AG10803 (cell line): ENCODE data around the gene UGT1A7.
"Not testable (repeated sequence)": the region's sequence is repeated elsewhere in the genome, so short reads cannot be mapped to it uniquely, and the experiment has no call there.

Experiments
- DNase-seq: peaks from one replicate; pipeline ENCODE4 v3.0.0; 2010; ENCODE audit warnings: low read depth
- H3K4me3 ChIP-seq: 2 replicates; pipeline ENCODE4 v1.5.1; 2011; ENCODE audit warnings: mild to moderate bottlenecking, low read length, control low read depth
- CTCF ChIP-seq: conservative IDR thresholded peaks from 2 replicates; pipeline ENCODE4 v1.5.1; 2011; ENCODE audit warnings: mild to moderate bottlenecking, low read length, control low read depth, inconsistent platforms

Gene UGT1A7

GRCh38 chr2:233654501-233654900 is 27.2 kb upstream of the UGT1A7 start:
- DNase-seq = no peak
- no peak for TF ChIP-seq CTCF
- no peak overlapping the region for H3K4me3 ChIP-seq

- no peak for DNase-seq
- H3K4me3 ChIP-seq = no peak overlapping the region
- no peak for TF ChIP-seq CTCF
Observed at GRCh38 chr2:233655043-233655442, 26.7 kb upstream of the UGT1A7 start.

GRCh38 chr2:233655943-233656342 is 25.8 kb upstream of the UGT1A7 start:
- DNase-seq, H3K4me3 ChIP-seq: not testable (repeated sequence)

- H3K4me3 ChIP-seq = no peak overlapping the region
- no peak for TF ChIP-seq CTCF
- no peak for DNase-seq
Observed at GRCh38 chr2:233656443-233656842, 25.3 kb upstream of the UGT1A7 start.

GRCh38 chr2:233658610-233659009 is 23.1 kb upstream of the UGT1A7 start:
- no peak overlapping the region for H3K4me3 ChIP-seq
- TF ChIP-seq CTCF = no peak
- DNase-seq = no peak

GRCh38 chr2:233663911-233664310 is 17.8 kb upstream of the UGT1A7 start:
- TF ChIP-seq CTCF = no peak
- DNase-seq = no peak
- H3K4me3 ChIP-seq = no peak overlapping the region

GRCh38 chr2:233668605-233669260 is 13.0 kb upstream of the UGT1A7 start:
- TF ChIP-seq CTCF = no peak
- DNase-seq = no peak

More at GRCh38 chr2:233668605-233669260, 13.0 kb upstream of the UGT1A7 start:
- no peak overlapping the region for H3K4me3 ChIP-seq
